NCI-H2196 (cell line): Measurements from ENCODE around the gene PCMT1.
"Not testable (repeated sequence)": the region's sequence is repeated elsewhere in the genome, so short reads cannot be mapped to it uniquely, and the experiment has no call there.

Experiments used
- DNase-seq: peaks from one replicate; lab custom pipeline; 2025; ENCODE audit not compliant: unreplicated experiment; lab: John Stamatoyannopoulos, UW

The PCMT1 gene

GRCh38 chr6:149852881-149853280 lies 103.3 kb downstream of the PCMT1 start:
- DNase-seq = no peak

- not testable (repeated sequence) for DNase-seq
Measured at GRCh38 chr6:149854017-149854416, 104.5 kb downstream of the PCMT1 start.

GRCh38 chr6:149854532-149854931 lies 105.0 kb downstream of the PCMT1 start:
- DNase-seq = no peak

GRCh38 chr6:149855040-149855654 lies 105.6 kb downstream of the PCMT1 start:
- no peak for DNase-seq

- DNase-seq = no peak
Measured at GRCh38 chr6:149855741-149856140, 106.2 kb downstream of the PCMT1 start.

GRCh38 chr6:149856256-149856994 lies 106.9 kb downstream of the PCMT1 start:
- no peak for DNase-seq

GRCh38 chr6:149857541-149857940 lies 108.0 kb downstream of the PCMT1 start:
- DNase-seq = no peak

GRCh38 chr6:149859368-149859767 lies 109.8 kb downstream of the PCMT1 start:
- DNase-seq = no peak

GRCh38 chr6:149859938-149860337 lies 110.4 kb downstream of the PCMT1 start:
- no peak for DNase-seq

- no peak for DNase-seq
Measured at GRCh38 chr6:149860513-149860833, 110.9 kb downstream of the PCMT1 start.
